Progenitor cell of endocrine pancreas (in vitro differentiated cells): Measurements from ENCODE around the gene CTXND2. TPM values are rescaled to one million over a fixed set of nuclear protein-coding genes. Genes with fewer than 3 reads are reported as not detected.
A peak's percentile ranks its signal among the peaks of the same experiment; 100 is the strongest.
"Not testable (repeated sequence)": the region's sequence is repeated elsewhere in the genome, so short reads cannot be mapped to it uniquely, and the experiment has no call there.

ENCODE experiments used
- DNase-seq: peaks from one replicate; pipeline ENCODE4 v3.0.0; 2021; ENCODE audit warnings: low spot score; ENCODE audit not compliant: unreplicated experiment
- H3K27ac Mint-ChIP-seq: 2 replicates; pipeline ENCODE4 v1.8.0; 2021; ENCODE audit warnings: mild to moderate bottlenecking, moderate library complexity, mixed read lengths
- H3K27me3 Mint-ChIP-seq: 2 replicates; pipeline ENCODE4 v1.8.0; 2021; ENCODE audit warnings: mixed read lengths
- H3K36me3 Mint-ChIP-seq: 2 replicates; pipeline ENCODE4 v1.8.0; 2022; ENCODE audit warnings: mixed read lengths; ENCODE audit not compliant: insufficient read depth
- H3K4me1 Mint-ChIP-seq: 2 replicates; pipeline ENCODE4 v1.8.0; 2021; ENCODE audit warnings: low read depth, mixed read lengths
- H3K4me3 Mint-ChIP-seq: 2 replicates; pipeline ENCODE4 v1.8.0; 2021; ENCODE audit warnings: low read depth, mild to moderate bottlenecking, moderate library complexity, mixed read lengths
- H3K9me3 Mint-ChIP-seq: 2 replicates; pipeline ENCODE4 v1.8.0; 2021; ENCODE audit warnings: low read depth, mixed read lengths
- total RNA-seq: library from RNA; stranded (reverse); gene quantifications from 2 replicates; pipeline ENCODE4 v1.2.1, GENCODE V29; 2021
- TF ChIP-seq, protein P1 (sequence below): fragments of 200-600 bp; sonication (generic); IDR thresholded peaks from one replicate; pipeline ENCODE4 v1.5.0; 2021; ENCODE audit warnings: antibody characterized with exemption, mild to moderate bottlenecking; ENCODE audit not compliant: unreplicated experiment

CTXND2 gene
- total RNA-seq, 1 donor from 2014 or later = not detected

DNA sequence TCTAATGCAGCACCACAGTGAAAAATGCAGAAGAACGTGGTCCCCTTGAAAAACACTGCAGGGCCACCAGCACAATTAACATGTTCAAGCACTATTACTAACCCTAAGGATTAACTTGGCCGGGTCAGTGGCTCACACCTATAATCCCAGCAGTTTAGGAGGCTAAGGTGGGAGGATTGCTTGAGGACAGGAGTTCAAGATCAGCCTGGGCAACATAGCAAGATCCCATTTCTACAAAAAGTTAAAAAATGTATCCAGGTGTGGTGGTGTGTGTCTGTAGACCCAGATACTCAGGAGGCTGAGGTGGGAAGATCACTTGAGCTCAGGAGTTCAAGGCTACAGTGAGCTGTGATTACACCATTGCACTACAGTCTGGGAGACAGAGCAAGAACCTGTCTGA lies 13.4 kb upstream of the CTXND2 start:
- Mint-ChIP-seq H3K9me3 (no peaks in the 10 kb centered on the region), H3K27me3 (no peaks in the 10 kb centered on the region), H3K4me3 (no peak overlapping the region), H3K27ac (no peak overlapping the region), H3K36me3 (peaks cover 4% of the 10 kb centered on the region), H3K4me1 (peaks cover 17% of the 10 kb centered on the region)
- no peak for DNase-seq
- TF ChIP-seq, protein P1, sequence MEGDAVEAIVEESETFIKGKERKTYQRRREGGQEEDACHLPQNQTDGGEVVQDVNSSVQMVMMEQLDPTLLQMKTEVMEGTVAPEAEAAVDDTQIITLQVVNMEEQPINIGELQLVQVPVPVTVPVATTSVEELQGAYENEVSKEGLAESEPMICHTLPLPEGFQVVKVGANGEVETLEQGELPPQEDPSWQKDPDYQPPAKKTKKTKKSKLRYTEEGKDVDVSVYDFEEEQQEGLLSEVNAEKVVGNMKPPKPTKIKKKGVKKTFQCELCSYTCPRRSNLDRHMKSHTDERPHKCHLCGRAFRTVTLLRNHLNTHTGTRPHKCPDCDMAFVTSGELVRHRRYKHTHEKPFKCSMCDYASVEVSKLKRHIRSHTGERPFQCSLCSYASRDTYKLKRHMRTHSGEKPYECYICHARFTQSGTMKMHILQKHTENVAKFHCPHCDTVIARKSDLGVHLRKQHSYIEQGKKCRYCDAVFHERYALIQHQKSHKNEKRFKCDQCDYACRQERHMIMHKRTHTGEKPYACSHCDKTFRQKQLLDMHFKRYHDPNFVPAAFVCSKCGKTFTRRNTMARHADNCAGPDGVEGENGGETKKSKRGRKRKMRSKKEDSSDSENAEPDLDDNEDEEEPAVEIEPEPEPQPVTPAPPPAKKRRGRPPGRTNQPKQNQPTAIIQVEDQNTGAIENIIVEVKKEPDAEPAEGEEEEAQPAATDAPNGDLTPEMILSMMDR = no peak

DNA sequence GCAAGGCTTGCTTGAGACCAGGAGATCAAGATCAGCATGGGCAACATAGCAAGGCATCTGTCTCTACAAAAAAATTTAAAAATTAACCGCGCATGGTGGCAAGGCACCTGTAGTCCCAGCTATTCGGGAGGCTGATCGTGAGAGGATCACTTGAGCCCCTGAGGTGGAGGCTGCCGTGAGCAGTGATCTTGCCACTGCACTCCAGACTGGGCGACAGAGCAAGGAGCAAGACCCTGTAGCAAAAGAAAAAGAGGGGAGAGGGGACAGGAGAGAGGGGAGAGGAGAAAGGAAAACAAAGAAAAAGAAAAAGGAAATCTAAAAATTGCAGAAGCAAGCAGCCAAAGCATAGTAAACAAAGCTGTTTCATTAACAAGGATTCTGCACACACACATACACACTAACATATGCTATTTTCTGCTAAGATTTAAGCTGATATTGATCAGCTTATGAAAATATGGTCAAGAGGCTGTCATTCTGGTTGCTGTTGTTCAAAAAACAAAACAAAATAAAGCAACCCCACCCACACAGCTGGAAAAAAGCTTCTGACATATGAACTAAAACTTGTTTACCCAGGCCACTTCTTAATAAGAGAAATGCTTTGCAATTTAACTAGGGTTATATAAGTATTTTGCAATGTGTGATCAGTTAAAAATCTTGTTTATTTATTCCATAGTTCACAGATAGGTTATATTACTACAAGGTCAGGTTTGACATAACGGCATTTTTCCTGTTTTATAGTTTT lies 12.3 kb upstream of the CTXND2 start:
- TF ChIP-seq, protein P1 = no peak

DNA sequence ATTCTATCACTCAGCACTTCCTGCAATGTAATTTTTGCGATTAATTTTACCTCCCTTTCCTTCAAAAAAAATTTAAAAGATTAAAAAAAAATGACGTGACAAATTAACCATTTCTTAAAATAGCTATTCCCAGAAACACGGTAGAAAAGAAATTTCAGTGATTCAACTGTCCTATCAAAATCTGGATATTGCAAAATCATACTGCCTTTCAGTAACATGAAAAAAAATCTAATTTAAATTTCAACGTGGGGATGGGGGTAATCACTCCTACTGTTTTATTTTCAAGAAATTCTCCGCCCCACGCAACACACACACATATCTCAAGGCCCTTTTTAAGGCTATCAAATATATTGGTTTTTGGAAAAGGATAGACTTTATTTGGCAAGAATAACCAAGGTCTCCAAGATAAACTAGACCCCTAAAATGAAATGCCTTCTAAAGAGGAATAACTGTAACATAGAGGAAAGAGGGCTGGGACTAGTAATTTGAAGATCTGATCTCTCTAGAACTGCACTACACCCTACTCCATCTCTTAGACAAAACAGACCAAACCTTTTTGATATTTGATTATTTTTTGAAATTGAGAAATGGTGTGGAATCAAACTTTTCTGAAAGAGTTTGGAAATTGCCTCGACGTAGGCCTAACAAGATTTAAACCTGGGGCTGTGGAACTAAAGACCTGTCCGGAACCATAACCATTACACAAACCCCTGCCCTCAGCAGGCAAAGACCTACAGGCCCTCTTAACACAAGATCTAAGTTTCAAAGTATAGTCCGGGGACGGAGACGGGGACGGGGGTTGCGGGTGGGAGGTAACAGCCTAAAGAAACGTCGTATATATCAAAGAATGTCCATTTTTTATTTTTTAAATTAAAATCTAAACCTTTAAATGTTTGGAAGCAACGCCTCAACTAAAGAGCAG lies 11.5 kb upstream of the CTXND2 start:
- no peaks in the 10 kb centered on the region for H3K27me3 Mint-ChIP-seq
- no peak for DNase-seq
- peak overlapping the region; percentile 92 for H3K4me3 Mint-ChIP-seq
- peaks cover 2% of the 10 kb centered on the region for H3K36me3 Mint-ChIP-seq
- H3K9me3 Mint-ChIP-seq = no peaks in the 10 kb centered on the region
- peak overlapping the region; percentile 87 for H3K27ac Mint-ChIP-seq
- TF ChIP-seq, protein P1 = no peak
- H3K4me1 Mint-ChIP-seq = peaks cover 17% of the 10 kb centered on the region

More for the DNA sequence above, 12.3 kb upstream of the CTXND2 start:
- H3K36me3 Mint-ChIP-seq = peaks cover 4% of the 10 kb centered on the region
- H3K27me3 Mint-ChIP-seq = no peaks in the 10 kb centered on the region
- peaks cover 17% of the 10 kb centered on the region for H3K4me1 Mint-ChIP-seq
- H3K4me3 Mint-ChIP-seq = peak overlapping the region; percentile 92
- H3K27ac Mint-ChIP-seq = peak overlapping the region; percentile 76
- no peak for DNase-seq
- H3K9me3 Mint-ChIP-seq = no peaks in the 10 kb centered on the region

DNA sequence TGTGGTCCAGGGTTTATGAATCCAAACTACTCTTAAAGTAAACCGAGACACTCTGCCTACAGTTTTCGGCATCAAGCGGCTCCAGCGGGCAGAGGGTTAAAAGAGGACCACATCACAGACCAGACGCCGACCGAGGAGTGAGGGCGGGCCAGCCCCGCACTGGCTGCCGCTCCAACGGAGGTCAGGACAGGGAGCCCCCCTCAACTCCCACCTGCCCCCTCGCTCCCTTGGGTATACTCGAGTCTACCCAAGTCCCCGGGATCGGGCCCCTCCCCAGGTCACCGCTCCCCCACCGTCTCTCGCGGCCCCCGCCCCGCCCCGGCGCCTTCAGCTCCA lies 10.8 kb upstream of the CTXND2 start:
- Mint-ChIP-seq H3K4me3 (peak overlapping the region; percentile 92), H3K9me3 (no peaks in the 10 kb centered on the region), H3K27ac (peak overlapping the region; percentile 87), H3K4me1 (peaks cover 17% of the 10 kb centered on the region), H3K27me3 (no peaks in the 10 kb centered on the region), H3K36me3 (peaks cover 2% of the 10 kb centered on the region)
- TF ChIP-seq, protein P1 = no peak
- DNase-seq = no peak

DNA sequence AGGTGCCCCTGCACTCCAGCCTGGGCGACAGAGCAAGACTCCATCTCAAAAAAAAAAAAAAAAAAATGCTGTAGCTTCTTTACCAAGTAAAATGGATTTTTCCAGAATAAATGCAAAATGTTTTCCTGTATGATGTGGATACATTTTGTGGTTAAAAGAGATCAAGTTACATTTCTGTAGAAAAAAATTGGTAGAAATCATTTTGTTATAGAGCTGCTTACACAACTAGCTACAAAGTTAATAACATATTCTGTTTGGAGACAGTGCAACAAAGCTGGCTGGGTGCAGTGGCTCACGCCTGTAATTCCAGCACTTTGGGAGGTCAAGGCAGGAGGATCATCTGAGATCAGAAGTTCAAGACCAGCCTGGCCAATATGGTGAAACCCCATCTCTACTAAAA lies 8.0 kb upstream of the CTXND2 start:
- H3K27me3 Mint-ChIP-seq, H3K9me3 Mint-ChIP-seq, H3K4me3 Mint-ChIP-seq, DNase-seq, H3K36me3 Mint-ChIP-seq, H3K27ac Mint-ChIP-seq: not testable (repeated sequence)
- H3K4me1 Mint-ChIP-seq = peaks cover 17% of the 10 kb centered on the region
